OCI-M2 (cell line): ENCODE measurements around the gene SP100.
"Not testable (repeated sequence)": the region's sequence is repeated elsewhere in the genome, so short reads cannot be mapped to it uniquely, and the experiment has no call there.

Experiments used
- DNase-seq: peaks from one replicate; lab custom pipeline; 2025; ENCODE audit not compliant: unreplicated experiment; lab: John Stamatoyannopoulos, UW

The SP100 gene

GRCh38 chr2:230418341-230419016 lies 2.5 kb downstream of the SP100 start:
- no peak for DNase-seq

- no peak for DNase-seq
Measured at GRCh38 chr2:230419181-230419580, 3.2 kb downstream of the SP100 start.

- DNase-seq = no peak
Measured at GRCh38 chr2:230422149-230422548, 6.1 kb downstream of the SP100 start.

- no peak for DNase-seq
Measured at GRCh38 chr2:230423851-230424458, 8.0 kb downstream of the SP100 start.

- no peak for DNase-seq
Measured at GRCh38 chr2:230425377-230425776, 9.4 kb downstream of the SP100 start.

- no peak for DNase-seq
Measured at GRCh38 chr2:230429513-230429912, 13.5 kb downstream of the SP100 start.

GRCh38 chr2:230430957-230431910 lies 15.2 kb downstream of the SP100 start:
- no peak for DNase-seq

- DNase-seq = no peak
Measured at GRCh38 chr2:230434677-230435324, 18.8 kb downstream of the SP100 start.

GRCh38 chr2:230435431-230435830 lies 19.4 kb downstream of the SP100 start:
- DNase-seq = no peak

GRCh38 chr2:230439121-230439520 lies 23.1 kb downstream of the SP100 start:
- DNase-seq = not testable (repeated sequence)

- no peak for DNase-seq
Measured at GRCh38 chr2:230439590-230439989, 23.6 kb downstream of the SP100 start.

- no peak for DNase-seq
Measured at GRCh38 chr2:230441227-230441897, 25.4 kb downstream of the SP100 start.

- no peak for DNase-seq
Measured at GRCh38 chr2:230443541-230443940, 27.5 kb downstream of the SP100 start.

- no peak for DNase-seq
Measured at GRCh38 chr2:230444832-230445231, 28.8 kb downstream of the SP100 start.

GRCh38 chr2:230447036-230447435 lies 31.0 kb downstream of the SP100 start:
- no peak for DNase-seq

- DNase-seq = no peak
Measured at GRCh38 chr2:230447455-230448451, 31.8 kb downstream of the SP100 start.

- no peak for DNase-seq
Measured at GRCh38 chr2:230449901-230450467, 34.0 kb downstream of the SP100 start.

GRCh38 chr2:230453006-230453405 lies 37.0 kb downstream of the SP100 start:
- no peak for DNase-seq

- no peak for DNase-seq
Measured at GRCh38 chr2:230455005-230455684, 39.1 kb downstream of the SP100 start.
